Trophoblast cell (in vitro differentiated cells and primary cell): Measurements from ENCODE around the gene MAT1A.

ENCODE experiments used
- DNase-seq, 2 donors: peaks; one replicate each; pipeline ENCODE4 v3.0.0-alpha.2; 2016
- H2AFZ ChIP-seq: 2 replicates; pipeline ENCODE4 v1.6.1; 2013; ENCODE audit warnings: low read length, moderate library complexity, mild to moderate bottlenecking; ENCODE audit not compliant: insufficient read depth, poor library complexity
- H2AK5ac ChIP-seq: 2 replicates; pipeline ENCODE4 v1.6.1; 2013; ENCODE audit warnings: mild to moderate bottlenecking, low read length
- H2BK120ac ChIP-seq: 2 replicates; pipeline ENCODE4 v1.6.1; 2013; ENCODE audit warnings: low read length, mild to moderate bottlenecking, moderate library complexity; ENCODE audit not compliant: insufficient read depth, poor library complexity
- H2BK12ac ChIP-seq: 2 replicates; pipeline ENCODE4 v1.6.1; 2013; ENCODE audit warnings: mild to moderate bottlenecking, low read length, moderate library complexity
- H2BK5ac ChIP-seq: 2 replicates; pipeline ENCODE4 v1.6.1; 2013; ENCODE audit warnings: low read length, low read depth, moderate library complexity, mild to moderate bottlenecking; ENCODE audit not compliant: poor library complexity
- H3K14ac ChIP-seq: 2 replicates; pipeline ENCODE4 v1.6.1; 2013; ENCODE audit warnings: mild to moderate bottlenecking, low read length
- H3K18ac ChIP-seq: 2 replicates; pipeline ENCODE4 v1.6.1; 2013; ENCODE audit warnings: mild to moderate bottlenecking, low read length
- H3K23ac ChIP-seq: 2 replicates; pipeline ENCODE4 v1.6.1; 2013; ENCODE audit warnings: low read length
- H3K27ac ChIP-seq: 2 replicates; pipeline ENCODE4 v1.5.1; 2013; ENCODE audit warnings: low read depth, mild to moderate bottlenecking, inconsistent platforms, low read length, moderate library complexity
- H3K27me3 ChIP-seq: 2 replicates; pipeline ENCODE4 v1.6.1; 2013; ENCODE audit warnings: inconsistent platforms, mild to moderate bottlenecking, low read length, moderate library complexity; ENCODE audit not compliant: insufficient read depth
- H3K36me3 ChIP-seq, 2 experiments: 1 replicate in 1 of 2; 2 replicates in 1 of 2; pipeline ENCODE4 v1.6.1; 2013; ENCODE audit warnings: low read length in 2 of 2, mild to moderate bottlenecking in 2 of 2, moderate library complexity in 1 of 2; ENCODE audit not compliant: insufficient read depth in 2 of 2, control insufficient read depth in 1 of 2
- H3K4ac ChIP-seq: 2 replicates; pipeline ENCODE4 v1.6.1; 2013; ENCODE audit warnings: low read depth, mild to moderate bottlenecking, low read length, moderate library complexity
- H3K4me1 ChIP-seq, 2 experiments: 1 replicate in 1 of 2; 2 replicates in 1 of 2; pipeline ENCODE4 v1.6.1; 2013; ENCODE audit warnings: low read length in 2 of 2, mild to moderate bottlenecking in 2 of 2, moderate library complexity in 1 of 2; ENCODE audit not compliant: insufficient read depth in 2 of 2, control insufficient read depth in 1 of 2
- H3K4me2 ChIP-seq: 2 replicates; pipeline ENCODE4 v1.6.1; 2013; ENCODE audit warnings: inconsistent platforms, mild to moderate bottlenecking, low read length, moderate library complexity
- H3K4me3 ChIP-seq: 2 replicates; pipeline ENCODE4 v1.5.1; 2013; ENCODE audit warnings: mild to moderate bottlenecking, low read depth, low read length, inconsistent platforms
- H3K79me1 ChIP-seq: one replicate; pipeline ENCODE4 v1.6.1; 2013; ENCODE audit warnings: low read length
- H3K79me2 ChIP-seq: 2 replicates; pipeline ENCODE4 v1.6.1; 2013; ENCODE audit warnings: low read length, mild to moderate bottlenecking; ENCODE audit not compliant: control insufficient read depth, insufficient read depth, poor library complexity
- H3K9ac ChIP-seq: 2 replicates; pipeline ENCODE4 v1.6.1; 2013; ENCODE audit warnings: mild to moderate bottlenecking, low read length
- H3K9me3 ChIP-seq: 2 replicates; pipeline ENCODE4 v1.6.1; 2013; ENCODE audit warnings: low read depth, mild to moderate bottlenecking, control low read depth, inconsistent platforms, low read length; ENCODE audit not compliant: insufficient read depth
- H4K12ac ChIP-seq: 2 replicates; pipeline ENCODE4 v1.6.1; 2013; ENCODE audit warnings: low read depth, mild to moderate bottlenecking, low read length, moderate library complexity
- H4K8ac ChIP-seq: 2 replicates; pipeline ENCODE4 v1.6.1; 2013; ENCODE audit warnings: low read depth, mild to moderate bottlenecking, low read length, moderate library complexity
- H4K91ac ChIP-seq: one replicate; pipeline ENCODE4 v1.6.1; 2013; ENCODE audit warnings: low read depth, mild to moderate bottlenecking, low read length, moderate library complexity
- WGBS: extraction: QIAGEN DNeasy Blood & Tissue Kit; methylation state at CpG from one replicate; pipeline ENCODE4 v1.1.7; 2013; ENCODE audit warnings: missing lambda C conversion rate; ENCODE audit not compliant: insufficient read length, insufficient coverage; ENCODE audit errors: extremely low coverage; 5-methylcytosine and 5-hydroxymethylcytosine counted together

The MAT1A gene

GRCh38 chr10:80320377-80320776 is 30.9 kb upstream of the MAT1A start:
- no peaks in the 10 kb centered on the region for H3K79me1 ChIP-seq
- DNase-seq, result no peak
- H3K36me3 ChIP-seq, result no peaks in the 10 kb centered on the region
- H2BK120ac ChIP-seq, result no peak overlapping the region
- H2BK5ac ChIP-seq, result no peak overlapping the region
- no peaks in the 10 kb centered on the region for H3K27me3 ChIP-seq
- H3K23ac ChIP-seq, result no peak overlapping the region
- no peak overlapping the region for H3K4me3 ChIP-seq
- H4K8ac ChIP-seq, result no peak overlapping the region
- no peak overlapping the region for H3K18ac ChIP-seq
- no peak overlapping the region for H4K91ac ChIP-seq
- H2BK12ac ChIP-seq, result no peak overlapping the region
- no peak overlapping the region for H3K9ac ChIP-seq
- H3K14ac ChIP-seq, result no peak overlapping the region
- H2AK5ac ChIP-seq, result no peak overlapping the region
- H3K9me3 ChIP-seq, result no peaks in the 10 kb centered on the region
- H2AFZ ChIP-seq, result no peak overlapping the region
- H4K12ac ChIP-seq, result no peak overlapping the region
- no peaks in the 10 kb centered on the region for H3K79me2 ChIP-seq
- no peak overlapping the region for H3K4me2 ChIP-seq
- H3K27ac ChIP-seq, result no peak overlapping the region
- no peaks in the 10 kb centered on the region for H3K4me1 ChIP-seq
- no peak overlapping the region for H3K4ac ChIP-seq

- no CpG with 5 or more reads among the region's 2 CpGs for WGBS
- no peak overlapping the region for H3K27ac ChIP-seq
- H2BK120ac ChIP-seq, result no peak overlapping the region
- H3K14ac ChIP-seq, result no peak overlapping the region
- no peaks in the 10 kb centered on the region for H3K36me3 ChIP-seq
- H3K4me1 ChIP-seq, result no peaks in the 10 kb centered on the region
- no peak overlapping the region for H3K23ac ChIP-seq
- no peak overlapping the region for H4K12ac ChIP-seq
- no peak overlapping the region for H2BK12ac ChIP-seq
- no peak overlapping the region for H2AK5ac ChIP-seq
- no peaks in the 10 kb centered on the region for H3K79me1 ChIP-seq
- no peak overlapping the region for H3K4ac ChIP-seq
- no peak overlapping the region for H4K91ac ChIP-seq
- no peak overlapping the region for H2BK5ac ChIP-seq
- no peak overlapping the region for H3K4me3 ChIP-seq
- H3K79me2 ChIP-seq, result no peaks in the 10 kb centered on the region
- no peak overlapping the region for H3K18ac ChIP-seq
- H3K27me3 ChIP-seq, result no peaks in the 10 kb centered on the region
- no peak overlapping the region for H4K8ac ChIP-seq
- no peak overlapping the region for H3K4me2 ChIP-seq
- H3K9me3 ChIP-seq, result no peaks in the 10 kb centered on the region
- no peak overlapping the region for H2AFZ ChIP-seq
- no peak overlapping the region for H3K9ac ChIP-seq
- no peak for DNase-seq
Observed at GRCh38 chr10:80319725-80320290, 30.4 kb upstream of the MAT1A start.

GRCh38 chr10:80319318-80319717 is 29.9 kb upstream of the MAT1A start:
- Histone ChIP-seq H2BK5ac (no peak overlapping the region), H3K18ac (no peak overlapping the region), H3K4me3 (no peak overlapping the region), H3K27ac (no peak overlapping the region), H3K4me2 (no peak overlapping the region), H3K14ac (no peak overlapping the region), H3K4ac (no peak overlapping the region), H3K9me3 (no peaks in the 10 kb centered on the region), H2BK120ac (no peak overlapping the region), H3K9ac (no peak overlapping the region), H2BK12ac (no peak overlapping the region), H3K36me3 (no peaks in the 10 kb centered on the region), H3K4me1 (no peaks in the 10 kb centered on the region), H3K27me3 (no peaks in the 10 kb centered on the region), H3K79me2 (no peaks in the 10 kb centered on the region), H3K23ac (no peak overlapping the region), H4K8ac (no peak overlapping the region), H4K91ac (no peak overlapping the region), H3K79me1 (no peaks in the 10 kb centered on the region), H2AFZ (no peak overlapping the region), H4K12ac (no peak overlapping the region), H2AK5ac (no peak overlapping the region)
- no peak for DNase-seq
- WGBS, result no CpG with 5 or more reads among the region's 2 CpGs

GRCh38 chr10:80318742-80319141 is 29.3 kb upstream of the MAT1A start:
- H4K8ac ChIP-seq, result no peak overlapping the region
- H3K36me3 ChIP-seq, result no peaks in the 10 kb centered on the region
- no peaks in the 10 kb centered on the region for H3K79me1 ChIP-seq
- no peak overlapping the region for H4K91ac ChIP-seq
- H3K4me2 ChIP-seq, result no peak overlapping the region
- H2AK5ac ChIP-seq, result no peak overlapping the region
- H3K79me2 ChIP-seq, result no peaks in the 10 kb centered on the region
- no peak overlapping the region for H3K23ac ChIP-seq
- H2AFZ ChIP-seq, result no peak overlapping the region
- no peak overlapping the region for H2BK5ac ChIP-seq
- H3K18ac ChIP-seq, result no peak overlapping the region
- no peak overlapping the region for H3K4me3 ChIP-seq
- H2BK12ac ChIP-seq, result no peak overlapping the region
- H3K27ac ChIP-seq, result no peak overlapping the region
- DNase-seq, result no peak
- H3K4me1 ChIP-seq, result no peaks in the 10 kb centered on the region
- H2BK120ac ChIP-seq, result no peak overlapping the region
- H3K27me3 ChIP-seq, result no peaks in the 10 kb centered on the region
- H4K12ac ChIP-seq, result no peak overlapping the region
- H3K4ac ChIP-seq, result no peak overlapping the region
- H3K9me3 ChIP-seq, result no peaks in the 10 kb centered on the region
- no peak overlapping the region for H3K9ac ChIP-seq
- no peak overlapping the region for H3K14ac ChIP-seq
